Measurements from ENCODE around the gene CHN2.

The CHN2 gene

GRCh38 chr7:29370531-29371314 is 176.1 kb downstream of the CHN2 start:
- no peak for DNase-seq

- DNase-seq, result no peak
These were observed 176.9 kb downstream of the CHN2 start for GRCh38 chr7:29371472-29371871.

- no peak for DNase-seq
These were observed 177.9 kb downstream of the CHN2 start for GRCh38 chr7:29372351-29373090.

GRCh38 chr7:29375641-29376562 is 181.3 kb downstream of the CHN2 start:
- DNase-seq, result no peak

- no peak for DNase-seq
These were observed 183.1 kb downstream of the CHN2 start for GRCh38 chr7:29377718-29378117.

GRCh38 chr7:29379551-29379950 is 185.0 kb downstream of the CHN2 start:
- DNase-seq, result no peak

GRCh38 chr7:29381206-29382094 is 186.9 kb downstream of the CHN2 start:
- no peak for DNase-seq

GRCh38 chr7:29384277-29384676 is 189.7 kb downstream of the CHN2 start:
- DNase-seq, result no peak

- DNase-seq, result no peak
These were observed 190.7 kb downstream of the CHN2 start for GRCh38 chr7:29385214-29385814.

- DNase-seq, result no peak
These were observed 191.7 kb downstream of the CHN2 start for GRCh38 chr7:29386196-29386765.

GRCh38 chr7:29391262-29391661 is 196.7 kb downstream of the CHN2 start:
- DNase-seq, result no peak

- no peak for DNase-seq
These were observed 199.7 kb downstream of the CHN2 start for GRCh38 chr7:29394321-29394720.

GRCh38 chr7:29396563-29396962 is 202.0 kb downstream of the CHN2 start:
- DNase-seq, result no peak

- DNase-seq, result no peak
These were observed 202.8 kb downstream of the CHN2 start for GRCh38 chr7:29397398-29397797.

- no peak for DNase-seq
These were observed 203.4 kb downstream of the CHN2 start for GRCh38 chr7:29398011-29398410.

GRCh38 chr7:29400437-29400836 is 205.9 kb downstream of the CHN2 start:
- no peak for DNase-seq

- DNase-seq, result no peak
These were observed 207.2 kb downstream of the CHN2 start for GRCh38 chr7:29401769-29402168.

- no peak for DNase-seq
These were observed 211.3 kb downstream of the CHN2 start for GRCh38 chr7:29405891-29406290.

- no peak for DNase-seq
These were observed 211.8 kb downstream of the CHN2 start for GRCh38 chr7:29406366-29406765.

GRCh38 chr7:29408841-29409243 is 214.3 kb downstream of the CHN2 start:
- DNase-seq, result peak; percentile 21

GRCh38 chr7:29410996-29411395 is 216.4 kb downstream of the CHN2 start:
- DNase-seq, result no peak
